GM18526 (cell line): ENCODE data around the gene PTPRM.

ENCODE experiments used
- POLR2A ChIP-seq: IDR thresholded peaks from 3 replicates; pipeline ENCODE4 v1.6.1; 2011; ENCODE audit not compliant: insufficient read length; ENCODE audit errors: extremely low read depth

Gene PTPRM

GRCh38 chr18:8433323-8433722, 866.2 kb downstream of the PTPRM start:
- no peak for TF ChIP-seq POLR2A

- TF ChIP-seq POLR2A: no peak
Observed at GRCh38 chr18:8433771-8434170, 866.7 kb downstream of the PTPRM start.

- no peak for TF ChIP-seq POLR2A
Observed at GRCh38 chr18:8435376-8435775, 868.3 kb downstream of the PTPRM start.

- no peak for TF ChIP-seq POLR2A
Observed at GRCh38 chr18:8439055-8439454, 871.9 kb downstream of the PTPRM start.

GRCh38 chr18:8443505-8443904, 876.4 kb downstream of the PTPRM start:
- TF ChIP-seq POLR2A: no peak

- TF ChIP-seq POLR2A: no peak
Observed at GRCh38 chr18:8448130-8448529, 881.0 kb downstream of the PTPRM start.

- TF ChIP-seq POLR2A: no peak
Observed at GRCh38 chr18:8450013-8450412, 882.9 kb downstream of the PTPRM start.

GRCh38 chr18:8450898-8451665, 884.0 kb downstream of the PTPRM start:
- no peak for TF ChIP-seq POLR2A

GRCh38 chr18:8453528-8453927, 886.4 kb downstream of the PTPRM start:
- no peak for TF ChIP-seq POLR2A

- no peak for TF ChIP-seq POLR2A
Observed at GRCh38 chr18:8454136-8454535, 887.0 kb downstream of the PTPRM start.

GRCh38 chr18:8455661-8456614, 888.8 kb downstream of the PTPRM start:
- no peak for TF ChIP-seq POLR2A
